SK-N-SH (cell line): ENCODE measurements around the gene ADAMTS2. TPM values are rescaled to one million over a fixed set of nuclear protein-coding genes. Genes with fewer than 3 reads are reported as not detected.

Source experiments
- CTCF ChIA-PET: fragments of 300-600, 350-600 bp; formaldehyde crosslinking; extraction: SDS; loops from one replicate; lab custom pipeline; 2021; lab: Yijun Ruan, JAX
- POLR2A ChIA-PET: fragments of 350-600 bp; sonication (Branson Sonifier 250); formaldehyde crosslinking; extraction: SDS; loops from one replicate; lab custom pipeline; 2020; ENCODE audit warnings: antibody characterized with exemption, inconsistent platforms; lab: Yijun Ruan, JAX
- DNase-seq: peaks from one replicate; pipeline ENCODE4 v3.0.0; 2012
- H2AFZ ChIP-seq: fragments of 200-600 bp; sonication (generic); 2 replicates; pipeline ENCODE4 v1.8.1; 2016; ENCODE audit warnings: antibody characterized with exemption, mild to moderate bottlenecking, low read depth
- H3F3A ChIP-seq: fragments of 200-600 bp; sonication (generic); replicated peaks from 2 replicates; pipeline ENCODE3; 2016; ENCODE audit warnings: antibody characterized with exemption, mild to moderate bottlenecking; ENCODE audit not compliant: insufficient read depth
- H3K27ac ChIP-seq, 2 experiments: fragments of 200-500 bp in 1 of 2; fragments of 200-600 bp in 1 of 2; sonication (Bioruptor generic) in 1 of 2; sonication (generic), shearing (Covaris generic) in 1 of 2; 2 replicates each; pipeline versions ENCODE4 v1.5.1 to v1.6.1; 2014 to 2016; ENCODE audit warnings: low read depth in 2 of 2, inconsistent platforms in 1 of 2, low read length in 1 of 2, mild to moderate bottlenecking in 1 of 2, mixed read lengths in 1 of 2
- H3K27me3 ChIP-seq: fragments of 200-600 bp; sonication (generic), shearing (Covaris generic); 2 replicates; pipeline ENCODE4 v1.6.1; 2016; ENCODE audit warnings: mixed run types; ENCODE audit not compliant: insufficient read depth
- H3K36me3 ChIP-seq, 2 experiments: fragments of 200-500 bp in 1 of 2; fragments of 200-600 bp in 1 of 2; sonication (Bioruptor generic) in 1 of 2; sonication (generic) in 1 of 2; replicated peaks in 1 of 2; 2 replicates each; pipeline versions ENCODE3 to v1.5.1; 2014 to 2016; ENCODE audit warnings: low read length in 1 of 2, mild to moderate bottlenecking in 1 of 2; ENCODE audit not compliant: insufficient read depth in 2 of 2, control insufficient read depth in 1 of 2
- H3K4me1 ChIP-seq, 2 experiments: fragments of 200-500 bp in 1 of 2; fragments of 200-600 bp in 1 of 2; sonication (Bioruptor generic) in 1 of 2; sonication (generic), shearing (Covaris generic) in 1 of 2; 2 replicates each; pipeline versions ENCODE4 v1.5.1 to v1.6.1; 2014 to 2016; ENCODE audit warnings: low read depth in 1 of 2, low read length in 1 of 2, mixed run types in 1 of 2; ENCODE audit not compliant: insufficient read depth in 2 of 2, control insufficient read depth in 1 of 2
- H3K4me2 ChIP-seq: fragments of 200-600 bp; sonication (generic), shearing (Covaris generic); 2 replicates; pipeline ENCODE4 v1.6.1; 2017; ENCODE audit warnings: mixed run types
- H3K4me3 ChIP-seq, 2 experiments: fragments of 200-500 bp in 1 of 2; fragments of 200-600 bp in 1 of 2; sonication (Bioruptor generic) in 1 of 2; sonication (generic), shearing (Covaris generic) in 1 of 2; 2 replicates each; pipeline versions ENCODE4 v1.5.1 to v1.8.1; 2014 to 2016; ENCODE audit warnings: low read depth in 2 of 2, inconsistent platforms in 1 of 2, low read length in 1 of 2, mild to moderate bottlenecking in 1 of 2, mixed read lengths in 1 of 2, moderate library complexity in 1 of 2
- H3K79me2 ChIP-seq: fragments of 200-600 bp; sonication (generic); 2 replicates; pipeline ENCODE4 v1.8.1; 2017; ENCODE audit warnings: mild to moderate bottlenecking; ENCODE audit not compliant: insufficient read depth
- H3K9ac ChIP-seq: fragments of 200-600 bp; sonication (generic); 2 replicates; pipeline ENCODE4 v1.6.1; 2017; ENCODE audit warnings: mixed run types
- H3K9me2 ChIP-seq: fragments of 200-600 bp; sonication (generic); 2 replicates; pipeline ENCODE4 v1.6.1; 2017; ENCODE audit warnings: mixed run types
- H3K9me3 ChIP-seq: fragments of 200-600 bp; sonication (generic); 2 replicates; pipeline ENCODE4 v1.6.1; 2017; ENCODE audit warnings: mixed run types, mild to moderate bottlenecking, moderate library complexity
- H4K20me1 ChIP-seq: fragments of 200-600 bp; sonication (generic); 2 replicates; pipeline ENCODE4 v1.6.1; 2017; ENCODE audit warnings: mild to moderate bottlenecking, mixed run types; ENCODE audit not compliant: insufficient read depth
- CHD2 ChIP-seq: fragments of 150-350 bp; IDR thresholded peaks from 2 replicates; pipeline ENCODE4 v1.6.1; 2018; ENCODE audit warnings: low read length; ENCODE audit not compliant: partially characterized antibody
- FOSL2 ChIP-seq: IDR thresholded peaks from 2 replicates; pipeline ENCODE4 v1.4.0; 2012; ENCODE audit warnings: low read depth, mild to moderate bottlenecking, moderate library complexity, borderline replicate concordance
- GATA2 ChIP-seq: sonication (generic); formaldehyde crosslinking; IDR thresholded peaks from 2 replicates; pipeline ENCODE4 v1.5.0; 2020; ENCODE audit warnings: mild to moderate bottlenecking, missing genetic modification reagents
- MEF2A ChIP-seq: IDR thresholded peaks from 2 replicates; pipeline ENCODE4 v1.4.0; 2012; ENCODE audit warnings: low read depth, borderline replicate concordance
- MXI1 ChIP-seq: IDR thresholded peaks from 2 replicates; pipeline ENCODE4 v1.6.1; 2012; ENCODE audit warnings: mild to moderate bottlenecking, low read depth, low read length, improper control_type of control experiment
- POLR2AphosphoS5 ChIP-seq: IDR thresholded peaks from 2 replicates; pipeline ENCODE4 v1.6.1; 2012; ENCODE audit warnings: low read depth, low read length
- RAD21 ChIP-seq: IDR thresholded peaks from 2 replicates; pipeline ENCODE4 v1.6.1; 2012; ENCODE audit warnings: mild to moderate bottlenecking, low read length
- REST ChIP-seq: IDR thresholded peaks from 2 replicates; pipeline ENCODE4 v1.6.1; 2012; ENCODE audit warnings: mild to moderate bottlenecking, low read depth, low read length, moderate library complexity
- RXRA ChIP-seq: IDR thresholded peaks from 2 replicates; pipeline ENCODE4 v1.4.0; 2012; ENCODE audit warnings: low read depth, mild to moderate bottlenecking, borderline replicate concordance
- SIN3A ChIP-seq: IDR thresholded peaks from 2 replicates; pipeline ENCODE4 v1.6.1; 2012; ENCODE audit warnings: low read depth, mild to moderate bottlenecking, low read length, moderate library complexity, borderline replicate concordance
- YY1 ChIP-seq: IDR thresholded peaks from 2 replicates; pipeline ENCODE4 v1.4.0; 2012; ENCODE audit warnings: low read depth, mild to moderate bottlenecking
- WGBS: methylation state at CpG from one replicate; pipeline ENCODE4 v1.1.6; 2017; ENCODE audit warnings: low lambda C conversion rate; 5-methylcytosine and 5-hydroxymethylcytosine counted together
- polyA plus RNA-seq, 3 experiments: library from polyadenylated mRNA; depleted of rRNA; stranded (reverse); fragments of >200 nt; gene quantifications; 2 replicates each; pipeline ENCODE4 v1.2.3, GENCODE V29; 2012

The ADAMTS2 gene
- polyA plus RNA-seq, 1 of the 3 experiments (the other 2 are of a cell fraction): 0.12 TPM

- Histone ChIP-seq H3K36me3 (no peaks in the 10 kb centered on the region), H3K27me3 (no peaks in the 10 kb centered on the region), H3F3A (no peaks in the 10 kb centered on the region), H3K4me3 (no peak overlapping the region), H3K4me1 (peaks cover 0 to 69% of the 10 kb centered on the region in 2 experiments; a peak in 1 of 4 replicates), H3K9me3 (no peaks in the 10 kb centered on the region; the same call in 1 of the 2 replicates), H3K4me2 (no peak overlapping the region), H4K20me1 (no peaks in the 10 kb centered on the region), H3K9me2 (no peaks in the 10 kb centered on the region), H3K79me2 (no peaks in the 10 kb centered on the region), H3K27ac (peak overlapping the region in 1 of 2 experiments; percentile 82; a peak in 2 of 4 replicates), H3K9ac (no peak overlapping the region), H2AFZ (no peak overlapping the region)
- ChIA-PET POLR2A (interaction anchor here (0.6 kb wide), 1 partner anchor 1073 kb away, joined by 3 read pairs; no protein-coding TSS in a partner anchor), CTCF (interaction anchor here (1.0 to 3.0 kb wide), 3 partner anchors 8 to 111 kb away, joined by 3 to 15 read pairs (median 4); no protein-coding TSS in a partner anchor)
- peak; percentile 69 for DNase-seq
- 48% methylated on average over 6 of the region's 10 CpGs for WGBS
- TF ChIP-seq GATA2 (CRISPR knock-in tag): no peak
- TF ChIP-seq POLR2AphosphoS5: no peak
- no peak for TF ChIP-seq SIN3A
- no peak for TF ChIP-seq REST
- TF ChIP-seq CHD2: no peak
- no peak for TF ChIP-seq RXRA
- TF ChIP-seq FOSL2: no peak
- TF ChIP-seq MEF2A: no peak
- TF ChIP-seq MXI1: no peak
Observed at GRCh38 chr5:179278119-179278518, 67.1 kb downstream of the ADAMTS2 start.

GRCh38 chr5:179276838-179277395 lies 68.3 kb downstream of the ADAMTS2 start:
- Histone ChIP-seq H4K20me1 (no peaks in the 10 kb centered on the region), H3K4me1 (peaks cover 0 to 77% of the 10 kb centered on the region in 2 experiments; a peak in 1 of 4 replicates), H3K9me2 (no peaks in the 10 kb centered on the region), H3F3A (no peaks in the 10 kb centered on the region), H3K36me3 (no peaks in the 10 kb centered on the region), H3K79me2 (no peaks in the 10 kb centered on the region), H3K27me3 (no peaks in the 10 kb centered on the region), H3K9ac (no peak overlapping the region), H3K9me3 (no peaks in the 10 kb centered on the region; the same call in 1 of the 2 replicates), H3K4me2 (no peak overlapping the region), H3K4me3 (no peak overlapping the region), H2AFZ (no peak overlapping the region), H3K27ac (peak overlapping the region in 1 of 2 experiments; percentile 75; a peak in 1 of 4 replicates)
- CTCF ChIA-PET: interaction anchor here (0.8 to 3.0 kb wide), 12 partner anchors 11 to 219 kb away, joined by 3 to 15 read pairs (median 4); no protein-coding TSS in a partner anchor
- no peak for TF ChIP-seq YY1
- peak; percentile 50 for TF ChIP-seq RAD21
- peak; percentile 72 for DNase-seq
- 81% methylated on average over 6 of the region's 17 CpGs for WGBS
- POLR2A ChIA-PET: interaction anchor here (1.4 kb wide), 1 partner anchor 8 kb away, joined by 3 read pairs; no protein-coding TSS in a partner anchor
